ENCODE data around the gene MST1. TPM values are rescaled to one million over a fixed set of nuclear protein-coding genes. Genes with fewer than 3 reads are reported as not detected.

Gene MST1
- total and polyA plus RNA-seq, 8 donors, result 12.5 to 59.7 (median 35.5) TPM

DNA sequence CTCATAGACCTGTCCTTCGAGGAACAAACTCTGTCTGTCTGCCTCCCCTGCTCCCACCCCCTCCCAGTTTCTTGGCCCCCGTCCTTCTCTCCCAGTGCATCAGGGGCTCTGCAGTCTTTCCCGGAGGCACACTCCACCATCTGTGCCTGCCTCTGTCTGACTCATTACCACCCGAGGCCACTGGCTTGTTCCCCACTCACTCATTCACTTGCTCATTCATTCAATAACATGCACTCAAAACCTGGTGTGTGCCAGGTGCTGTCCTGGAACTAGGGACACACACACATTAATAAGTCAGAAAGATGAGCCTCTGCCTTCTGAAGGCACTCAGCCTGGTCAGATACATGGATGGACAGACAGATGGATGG lies 17.8 kb upstream of the MST1 start:
- peaks cover 0 to 6% of the 10 kb centered on the region in 2 donors for H3K4me1 ChIP-seq
- intact Hi-C loops (cut with DNase I), result no loop called here
- TF ChIP-seq, protein P1, sequence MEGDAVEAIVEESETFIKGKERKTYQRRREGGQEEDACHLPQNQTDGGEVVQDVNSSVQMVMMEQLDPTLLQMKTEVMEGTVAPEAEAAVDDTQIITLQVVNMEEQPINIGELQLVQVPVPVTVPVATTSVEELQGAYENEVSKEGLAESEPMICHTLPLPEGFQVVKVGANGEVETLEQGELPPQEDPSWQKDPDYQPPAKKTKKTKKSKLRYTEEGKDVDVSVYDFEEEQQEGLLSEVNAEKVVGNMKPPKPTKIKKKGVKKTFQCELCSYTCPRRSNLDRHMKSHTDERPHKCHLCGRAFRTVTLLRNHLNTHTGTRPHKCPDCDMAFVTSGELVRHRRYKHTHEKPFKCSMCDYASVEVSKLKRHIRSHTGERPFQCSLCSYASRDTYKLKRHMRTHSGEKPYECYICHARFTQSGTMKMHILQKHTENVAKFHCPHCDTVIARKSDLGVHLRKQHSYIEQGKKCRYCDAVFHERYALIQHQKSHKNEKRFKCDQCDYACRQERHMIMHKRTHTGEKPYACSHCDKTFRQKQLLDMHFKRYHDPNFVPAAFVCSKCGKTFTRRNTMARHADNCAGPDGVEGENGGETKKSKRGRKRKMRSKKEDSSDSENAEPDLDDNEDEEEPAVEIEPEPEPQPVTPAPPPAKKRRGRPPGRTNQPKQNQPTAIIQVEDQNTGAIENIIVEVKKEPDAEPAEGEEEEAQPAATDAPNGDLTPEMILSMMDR (IDR thresholded peaks at IDR 0.05), result no peak
- no peak overlapping the region for H3K4me3 ChIP-seq
- H3K27me3 ChIP-seq, result no peaks in the 10 kb centered on the region
- no peak for DNase-seq
- H3K36me3 ChIP-seq, result peaks cover 0 to 52% of the 10 kb centered on the region in 2 donors
- no peak for ATAC-seq
- no peaks in the 10 kb centered on the region for H3K9me3 ChIP-seq
- H3K27ac ChIP-seq, result no peak overlapping the region

DNA sequence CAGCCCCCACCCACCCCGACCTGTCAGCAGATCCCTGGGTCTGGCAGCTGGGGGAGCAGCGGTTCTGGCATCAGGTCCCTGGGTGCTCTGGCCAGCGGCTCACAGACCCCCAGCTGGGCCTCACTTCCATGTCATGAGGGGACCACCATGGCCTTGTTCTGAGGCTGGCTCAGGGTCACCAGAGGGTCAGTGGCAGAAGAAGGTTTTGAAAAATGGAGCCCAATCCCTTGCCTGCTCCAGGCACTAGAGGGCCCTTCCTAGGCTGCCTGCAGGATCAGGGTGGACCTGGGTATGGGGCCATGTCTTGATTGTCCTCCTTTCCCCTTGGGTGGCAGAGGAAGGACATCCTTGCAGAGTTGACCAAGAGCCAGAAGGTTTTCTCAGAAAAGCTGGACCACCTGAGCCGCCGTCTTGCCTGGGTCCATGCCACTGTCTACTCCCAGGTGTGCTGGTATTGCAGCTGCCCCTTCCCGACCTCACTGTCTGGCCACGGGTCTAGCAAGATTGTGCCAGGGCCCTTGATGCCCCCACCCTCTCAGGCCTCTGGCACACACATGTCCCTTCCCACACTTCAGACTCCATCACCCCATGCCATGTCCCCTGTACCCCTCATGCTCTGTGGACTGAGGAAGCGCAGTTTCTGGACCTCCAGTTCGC lies 17.3 kb upstream of the MST1 start:
- intact Hi-C loops (cut with DNase I), result no loop called here
- Histone ChIP-seq H3K27ac (no peak overlapping the region), H3K9me3 (no peaks in the 10 kb centered on the region), H3K36me3 (peaks cover 0 to 52% of the 10 kb centered on the region in 2 donors), H3K27me3 (no peaks in the 10 kb centered on the region), H3K4me1 (peaks cover 0 to 6% of the 10 kb centered on the region in 2 donors), H3K4me3 (no peak overlapping the region)
- no peak for ATAC-seq
- peak in 1 of 4 donors; percentile 55 for DNase-seq
- TF ChIP-seq, protein P1 (IDR thresholded peaks at IDR 0.05), result no peak

DNA sequence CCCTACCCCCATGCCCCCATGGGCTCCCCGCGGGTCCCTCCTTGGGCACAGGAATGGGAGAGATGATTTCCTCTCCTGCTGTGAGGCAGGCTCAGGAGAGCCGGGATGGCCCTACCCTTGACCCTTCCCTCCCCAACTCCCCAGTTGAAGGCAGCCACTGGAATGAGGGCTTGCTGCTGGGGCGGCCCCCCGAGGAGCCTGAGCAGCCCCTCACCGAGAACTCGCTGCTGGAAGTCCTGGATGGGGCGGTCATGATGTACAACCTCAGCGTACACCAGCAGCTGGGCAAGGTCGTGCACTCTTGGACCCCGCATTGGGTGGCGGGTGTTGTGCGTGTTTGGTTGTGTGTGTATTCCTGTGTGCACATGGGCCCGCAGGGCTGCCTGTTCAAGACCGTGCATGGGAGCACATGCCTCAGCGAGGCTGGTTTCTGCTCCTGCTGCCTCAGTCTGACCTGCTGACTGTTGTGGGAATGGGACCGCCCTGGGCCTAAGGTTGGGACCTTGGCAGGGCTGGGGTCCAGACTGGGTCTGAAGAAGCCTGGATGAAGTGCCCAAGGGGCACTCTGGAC lies 16.2 kb upstream of the MST1 start:
- no peak overlapping the region for H3K27ac ChIP-seq
- H3K9me3 ChIP-seq, result no peaks in the 10 kb centered on the region
- no peaks in the 10 kb centered on the region for H3K27me3 ChIP-seq
- no peak for DNase-seq
- H3K36me3 ChIP-seq, result peaks cover 0 to 62% of the 10 kb centered on the region in 2 donors
- no peak overlapping the region for H3K4me3 ChIP-seq
- H3K4me1 ChIP-seq, result peaks cover 0 to 6% of the 10 kb centered on the region in 2 donors
- no peak for ATAC-seq
- intact Hi-C loops (cut with DNase I), result no loop called here
- TF ChIP-seq, protein P1 (IDR thresholded peaks at IDR 0.05), result no peak

DNA sequence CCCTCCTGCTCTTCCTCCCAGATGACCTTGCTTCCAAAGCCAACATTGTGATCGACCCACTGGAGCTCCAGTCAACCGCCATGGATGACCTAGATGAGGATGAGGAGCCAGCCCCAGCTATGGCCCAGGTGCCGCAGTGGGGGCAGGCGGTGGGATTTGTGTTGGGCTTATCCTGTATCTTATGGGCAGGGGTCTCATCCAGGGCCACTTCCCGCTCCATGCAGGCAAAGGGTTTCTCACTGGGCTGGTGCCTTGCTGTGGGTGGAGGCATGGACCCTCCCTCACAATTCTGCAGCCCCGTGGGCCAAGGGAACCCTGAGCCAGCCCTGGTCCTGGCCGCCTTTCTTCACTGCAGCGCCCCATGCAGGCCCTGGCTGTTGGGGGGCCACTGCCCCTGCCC lies 15.4 kb upstream of the MST1 start:
- ATAC-seq (no peak), DNase-seq (no peak)
- no peak overlapping the region for H3K4me3 ChIP-seq
- no peaks in the 10 kb centered on the region for H3K27me3 ChIP-seq
- peaks cover 0 to 70% of the 10 kb centered on the region in 2 donors for H3K36me3 ChIP-seq
- no peak overlapping the region for H3K27ac ChIP-seq
- intact Hi-C loops (cut with DNase I), result no loop called here
- no peaks in the 10 kb centered on the region for H3K9me3 ChIP-seq
- H3K4me1 ChIP-seq, result peaks cover 0 to 6% of the 10 kb centered on the region in 2 donors
- TF ChIP-seq, protein P1 (IDR thresholded peaks at IDR 0.05), result no peak

DNA sequence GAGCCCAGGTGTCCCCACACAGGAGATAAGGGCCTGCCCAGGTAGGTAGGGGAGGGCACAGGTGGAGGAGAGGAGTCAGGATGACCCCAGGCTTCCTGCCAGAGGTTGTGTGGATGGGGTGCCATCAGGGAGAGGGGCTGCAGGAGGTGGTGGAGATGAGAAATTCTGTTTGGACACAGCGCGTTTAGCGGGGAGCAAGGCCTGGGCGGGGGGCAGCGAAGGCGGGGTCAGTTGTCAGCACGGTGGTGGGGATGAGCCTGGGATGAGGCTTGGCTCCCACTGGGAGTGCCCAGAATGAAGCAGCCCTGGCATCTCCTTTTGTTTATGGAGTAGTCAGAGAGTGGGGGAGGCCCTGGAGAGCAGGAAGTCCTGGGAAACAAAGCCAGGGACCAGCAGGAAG lies 14.7 kb upstream of the MST1 start:
- peaks cover 0 to 6% of the 10 kb centered on the region in 2 donors for H3K4me1 ChIP-seq
- intact Hi-C loops (cut with DNase I), result no loop called here
- ATAC-seq, result no peak
- no peaks in the 10 kb centered on the region for H3K27me3 ChIP-seq
- no peak overlapping the region for H3K27ac ChIP-seq
- H3K36me3 ChIP-seq, result peaks cover 0 to 77% of the 10 kb centered on the region in 2 donors
- no peak for DNase-seq
- H3K9me3 ChIP-seq, result no peaks in the 10 kb centered on the region
- TF ChIP-seq, protein P1 (IDR thresholded peaks at IDR 0.05), result no peak
- H3K4me3 ChIP-seq, result no peak overlapping the region
